SH-SY5Y (cell line): Measurements from ENCODE around the gene RFTN1.

Experiments
- GATA2 ChIP-seq: IDR thresholded peaks from 2 replicates; pipeline ENCODE4 v1.6.1; 2011; ENCODE audit warnings: mild to moderate bottlenecking, low read depth, low read length
- GATA3 ChIP-seq: IDR thresholded peaks from 2 replicates; pipeline ENCODE4 v1.6.1; 2011; ENCODE audit warnings: low read depth, mild to moderate bottlenecking, low read length, moderate library complexity

RFTN1 gene

DNA sequence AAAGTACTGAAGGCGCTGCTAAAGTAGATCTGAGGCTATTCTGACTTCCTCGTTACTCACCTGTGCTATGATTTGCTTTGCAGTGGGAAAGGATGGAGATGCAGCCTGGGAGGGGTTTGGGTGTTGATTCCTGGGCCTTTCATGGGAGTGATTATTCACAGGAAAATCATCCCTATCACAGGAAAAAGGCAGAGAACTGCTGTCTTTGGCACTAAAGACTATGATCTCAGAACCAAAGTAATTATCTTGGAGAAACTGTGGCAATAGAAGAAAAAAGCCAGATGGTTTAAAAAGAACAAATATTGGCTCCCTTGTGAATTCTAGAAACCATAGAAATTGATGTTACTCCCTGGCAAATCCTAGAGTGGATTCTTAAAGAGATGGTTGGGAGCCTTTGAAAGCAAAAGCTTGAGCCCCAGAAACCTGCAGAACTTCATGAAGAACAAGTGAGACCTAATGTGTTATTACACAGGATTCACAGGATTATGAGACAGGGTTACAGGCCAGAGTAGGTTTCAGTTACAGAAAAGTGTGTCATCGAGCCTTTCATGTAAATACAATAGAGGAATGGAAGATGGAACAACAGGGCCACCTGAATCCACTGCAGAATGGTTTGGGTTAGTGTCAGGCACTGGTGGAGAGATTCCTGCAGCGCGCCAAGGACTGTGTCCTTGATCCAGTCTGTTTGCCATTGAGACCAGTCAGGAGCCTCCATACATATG, 162.7 kb downstream of the RFTN1 start:
- TF ChIP-seq GATA2 (no peak), GATA3 (no peak)

- TF ChIP-seq GATA3 (no peak), GATA2 (no peak)
Observed at GRCh38 chr3:16349986-16350596, 163.4 kb downstream of the RFTN1 start.

- TF ChIP-seq GATA2 (no peak), GATA3 (no peak)
Observed at GRCh38 chr3:16347548-16347947, 166.0 kb downstream of the RFTN1 start.

GRCh38 chr3:16346413-16347081, 167.0 kb downstream of the RFTN1 start:
- no peak for TF ChIP-seq GATA3
- TF ChIP-seq GATA2: no peak

- no peak for TF ChIP-seq GATA2
- TF ChIP-seq GATA3: no peak
Observed at GRCh38 chr3:16343101-16343500, 170.4 kb downstream of the RFTN1 start.

DNA sequence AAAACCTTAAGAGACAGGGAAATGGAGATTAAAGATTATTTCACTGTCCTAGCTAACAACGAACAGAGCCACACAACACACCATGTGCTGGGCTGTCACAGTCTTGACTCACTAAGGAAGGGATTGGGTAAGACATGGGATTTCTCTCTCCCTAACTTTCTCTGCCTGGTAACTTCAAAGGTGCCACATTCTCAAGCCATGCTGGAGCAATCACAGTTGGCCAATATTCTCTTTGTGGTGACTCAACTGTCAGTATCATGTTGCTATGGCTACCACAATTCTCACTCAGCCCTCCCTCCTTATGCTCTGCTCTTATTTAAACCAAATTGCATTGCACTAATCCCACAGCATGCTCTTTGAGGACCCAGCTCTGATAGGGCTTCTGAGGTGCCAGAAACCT, 174.5 kb downstream of the RFTN1 start:
- no peak for TF ChIP-seq GATA3
- no peak for TF ChIP-seq GATA2

DNA sequence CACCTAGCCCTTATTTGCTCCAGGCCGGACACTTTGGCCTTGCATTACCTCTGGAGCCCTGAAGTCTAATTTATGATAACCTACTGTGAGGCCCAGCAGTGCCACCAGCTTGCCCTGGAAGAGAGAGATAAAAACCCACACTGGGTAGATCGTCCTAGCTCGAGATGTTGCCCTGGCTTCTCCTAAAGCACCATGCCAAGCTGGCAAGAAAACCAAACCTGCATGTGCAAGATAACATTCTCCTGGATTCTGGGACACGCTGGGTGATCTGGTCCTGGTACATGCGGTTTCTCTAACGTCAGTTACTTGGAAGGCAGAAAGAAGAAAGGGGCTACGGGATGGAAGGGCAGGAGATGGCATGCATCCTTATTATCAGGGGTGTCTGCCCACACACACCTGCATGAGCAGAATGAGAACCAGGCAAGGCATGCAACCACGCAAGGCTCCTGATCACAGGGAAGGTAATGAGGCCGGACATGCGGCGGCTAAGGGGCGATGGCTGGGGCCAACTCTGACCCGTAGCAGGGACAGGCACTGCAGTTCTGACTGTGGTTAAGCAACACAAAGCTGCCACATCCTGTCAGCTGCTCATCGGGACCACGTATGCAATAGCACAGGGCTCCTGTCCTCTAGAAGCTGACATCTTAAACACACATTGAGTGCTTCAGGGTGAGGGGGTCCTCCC, 175.5 kb downstream of the RFTN1 start:
- no peak for TF ChIP-seq GATA3
- no peak for TF ChIP-seq GATA2

DNA sequence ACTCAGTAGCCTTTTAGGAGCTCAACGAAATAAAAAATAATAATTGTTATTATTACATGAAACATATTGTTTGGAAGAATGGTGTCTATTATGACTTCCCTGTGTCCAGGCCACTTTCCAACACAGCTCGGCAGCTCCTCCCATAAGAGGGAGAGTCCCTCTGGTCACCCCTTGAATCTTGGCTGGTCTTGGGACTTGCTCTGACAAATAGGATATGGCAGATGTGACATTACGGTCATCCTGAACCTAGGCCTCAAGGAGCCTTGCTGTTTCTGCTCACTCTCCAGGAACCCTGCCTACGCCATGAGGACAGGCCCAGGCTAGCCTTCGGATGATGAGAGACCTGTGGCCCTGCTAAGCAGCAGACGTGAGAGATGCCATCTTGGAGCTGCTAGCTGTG, 176.7 kb downstream of the RFTN1 start:
- no peak for TF ChIP-seq GATA3
- no peak for TF ChIP-seq GATA2

- TF ChIP-seq GATA2 (no peak), GATA3 (no peak)
Observed at GRCh38 chr3:16335772-16336645, 177.5 kb downstream of the RFTN1 start.

DNA sequence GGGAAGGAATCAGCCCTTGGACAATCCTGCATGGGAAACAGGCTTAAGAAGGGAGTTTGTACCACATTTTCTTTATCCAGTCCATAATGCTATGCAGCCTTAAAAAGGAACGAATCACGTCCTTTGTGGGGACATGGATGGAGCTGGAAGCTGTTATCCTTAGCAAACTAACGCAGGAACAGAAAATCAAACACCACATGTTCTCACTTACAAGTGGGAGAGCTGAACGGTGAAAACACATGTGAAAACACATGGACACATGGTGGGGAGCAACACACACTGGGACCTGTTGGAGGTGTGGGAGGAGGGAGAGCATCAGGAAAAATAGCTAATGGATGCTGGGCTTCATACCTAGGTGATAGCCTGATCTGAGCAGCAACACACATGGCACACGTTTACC, 178.2 kb downstream of the RFTN1 start:
- TF ChIP-seq GATA2 (no peak), GATA3 (no peak)

DNA sequence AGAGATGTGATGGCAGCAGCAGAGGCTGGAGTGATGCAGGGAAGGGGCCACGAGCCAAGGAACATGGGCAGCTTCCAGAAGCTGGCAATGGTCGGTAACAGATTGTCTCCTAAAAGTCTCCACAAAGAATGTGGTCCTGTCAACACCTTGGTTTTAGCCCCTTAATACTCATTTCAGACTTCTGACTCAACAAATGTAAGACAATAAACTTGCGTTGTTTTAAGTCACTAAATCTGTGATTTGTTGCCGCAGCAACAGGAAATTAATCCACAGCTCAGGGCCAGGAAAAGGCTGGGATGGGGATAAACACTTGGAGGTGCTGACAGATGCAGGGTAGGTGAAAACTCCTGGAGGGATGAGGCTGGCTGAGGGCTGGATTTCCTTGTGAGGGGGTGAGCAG, 178.6 kb downstream of the RFTN1 start:
- TF ChIP-seq GATA3 (no peak), GATA2 (no peak)

- TF ChIP-seq GATA3: no peak
- TF ChIP-seq GATA2: no peak
Observed at GRCh38 chr3:16332904-16333426, 180.5 kb downstream of the RFTN1 start.

- no peak for TF ChIP-seq GATA3
- TF ChIP-seq GATA2: no peak
Observed at GRCh38 chr3:16331319-16331883, 182.1 kb downstream of the RFTN1 start.
